Endothelial cell of umbilical vein (primary cell): ENCODE data around the gene KRTAP19-4.

ENCODE experiments used
- CTCF ChIP-seq, 2 donors: IDR thresholded peaks; 1 replicate in 1 of 2; 2 replicates in 1 of 2; pipeline ENCODE4 v1.5.1; 2011; ENCODE audit warnings: low read length in 2 of 2, mild to moderate bottlenecking in 2 of 2, moderate library complexity in 2 of 2, control low read depth in 1 of 2, inconsistent platforms in 1 of 2, low read depth in 1 of 2; ENCODE audit not compliant: insufficient read depth in 1 of 2; ENCODE audit errors: extremely low read depth in 1 of 2
- MAX ChIP-seq: IDR thresholded peaks from 2 replicates; pipeline ENCODE4 v1.6.1; 2011; ENCODE audit not compliant: insufficient read depth, insufficient read length
- POLR2A ChIP-seq: IDR thresholded peaks from 2 replicates; pipeline ENCODE4 v1.6.1; 2012; ENCODE audit warnings: low read depth, mild to moderate bottlenecking, control low read depth, low read length
- POLR2AphosphoS5 ChIP-seq: IDR thresholded peaks from 2 replicates; pipeline ENCODE4 v1.6.1; 2012; ENCODE audit warnings: low read depth, mild to moderate bottlenecking, control low read depth, low read length, moderate library complexity; ENCODE audit not compliant: insufficient read depth

GRCh38 chr21:30448514-30448913 lies 48.5 kb downstream of the KRTAP19-4 start:
- TF ChIP-seq POLR2A (no peak), CTCF (IDR thresholded peaks at IDR 0.05; ENCODE audit: extremely low read depth in 1 of 2, insufficient read depth in 1 of 2, low read depth in 1 of 2, low read length in 2 of 2) (no peak), MAX (no peak), POLR2AphosphoS5 (no peak)
